Measurements from ENCODE around the gene DNASE1L3.
A peak's percentile ranks its signal among the peaks of the same experiment; 100 is the strongest.

The DNASE1L3 gene

DNA sequence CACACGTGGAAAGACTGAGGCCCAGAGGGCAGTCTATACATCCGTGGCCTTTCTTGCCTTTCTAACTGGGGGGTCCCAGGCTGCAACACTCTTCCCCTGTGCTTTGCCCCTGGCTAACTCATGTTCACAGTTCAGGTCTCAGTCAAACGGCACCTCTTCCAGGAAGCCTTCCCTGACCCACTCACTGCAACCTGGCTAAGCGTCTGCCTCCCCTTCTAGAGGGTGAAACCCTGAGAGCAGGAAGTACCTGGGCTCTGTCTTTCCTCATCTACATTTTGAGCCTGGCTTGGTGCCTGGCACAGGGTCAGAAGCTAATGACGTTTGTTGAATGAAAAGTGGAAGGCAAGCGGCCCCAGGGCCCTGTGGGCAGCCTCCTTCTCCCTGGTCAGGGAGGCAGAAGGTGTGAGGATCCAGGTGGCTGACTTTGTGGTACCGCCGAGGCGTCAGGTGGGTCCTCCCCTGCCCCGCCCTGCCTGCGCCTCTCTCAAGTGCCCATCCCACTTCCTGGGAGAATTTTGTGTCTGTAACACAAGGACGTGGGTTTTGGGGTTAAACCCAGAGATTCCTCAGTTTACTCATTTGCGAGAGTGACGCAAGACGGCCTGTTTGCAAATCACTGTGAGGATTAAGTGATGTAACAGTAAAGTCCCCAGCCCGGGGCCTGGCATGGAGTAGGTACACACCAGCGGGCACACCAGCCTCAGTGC, 32.1 kb downstream of the DNASE1L3 start:
- TF ChIP-seq, protein P1, sequence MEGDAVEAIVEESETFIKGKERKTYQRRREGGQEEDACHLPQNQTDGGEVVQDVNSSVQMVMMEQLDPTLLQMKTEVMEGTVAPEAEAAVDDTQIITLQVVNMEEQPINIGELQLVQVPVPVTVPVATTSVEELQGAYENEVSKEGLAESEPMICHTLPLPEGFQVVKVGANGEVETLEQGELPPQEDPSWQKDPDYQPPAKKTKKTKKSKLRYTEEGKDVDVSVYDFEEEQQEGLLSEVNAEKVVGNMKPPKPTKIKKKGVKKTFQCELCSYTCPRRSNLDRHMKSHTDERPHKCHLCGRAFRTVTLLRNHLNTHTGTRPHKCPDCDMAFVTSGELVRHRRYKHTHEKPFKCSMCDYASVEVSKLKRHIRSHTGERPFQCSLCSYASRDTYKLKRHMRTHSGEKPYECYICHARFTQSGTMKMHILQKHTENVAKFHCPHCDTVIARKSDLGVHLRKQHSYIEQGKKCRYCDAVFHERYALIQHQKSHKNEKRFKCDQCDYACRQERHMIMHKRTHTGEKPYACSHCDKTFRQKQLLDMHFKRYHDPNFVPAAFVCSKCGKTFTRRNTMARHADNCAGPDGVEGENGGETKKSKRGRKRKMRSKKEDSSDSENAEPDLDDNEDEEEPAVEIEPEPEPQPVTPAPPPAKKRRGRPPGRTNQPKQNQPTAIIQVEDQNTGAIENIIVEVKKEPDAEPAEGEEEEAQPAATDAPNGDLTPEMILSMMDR (IDR thresholded peaks at IDR 0.05), result no peak
- no peak for DNase-seq (ENCODE audit: low spot score)
- Histone ChIP-seq H3K4me3 (no peak overlapping the region), H3K27ac (no peak overlapping the region)

DNA sequence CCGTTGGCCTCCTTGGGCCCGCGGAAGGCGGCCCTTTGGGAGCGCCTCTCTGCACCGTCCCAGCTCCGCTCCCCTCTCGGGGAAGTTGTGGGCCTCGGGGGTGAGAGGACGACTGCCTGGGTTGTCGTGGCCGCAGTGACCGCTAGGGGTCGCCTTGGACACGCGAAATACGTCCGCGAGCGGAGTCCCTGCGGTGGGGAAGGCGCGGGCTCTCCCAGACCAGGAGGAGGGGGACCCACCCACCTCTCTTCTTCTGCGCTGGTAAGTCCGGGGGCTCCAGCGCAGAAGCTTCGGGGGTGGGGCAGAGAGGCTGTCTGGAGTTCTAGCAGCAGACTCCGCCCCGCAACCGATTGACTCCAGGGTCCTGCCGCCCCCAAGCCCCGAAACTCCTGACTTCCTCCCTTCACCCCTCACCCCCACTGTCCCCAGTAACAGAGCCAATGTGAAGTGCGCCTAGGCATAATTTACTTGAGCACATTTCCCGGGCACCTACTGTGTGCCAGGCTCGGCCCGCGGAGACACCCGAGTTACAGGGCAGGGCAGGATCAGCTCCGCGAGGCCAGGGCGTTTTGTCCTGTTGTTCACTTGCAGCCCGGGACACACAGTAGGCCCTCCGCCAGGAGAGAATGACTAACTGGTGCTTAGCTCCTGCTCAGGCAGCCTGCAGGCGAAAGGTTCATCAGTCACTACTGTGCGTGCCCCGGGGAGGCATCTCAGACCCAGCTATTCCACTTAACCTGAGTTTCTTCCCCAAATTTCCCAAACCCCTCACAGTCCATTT, 32.8 kb downstream of the DNASE1L3 start:
- Histone ChIP-seq H3K27ac (no peak overlapping the region), H3K4me3 (peak overlapping the region; percentile 73)
- peak; percentile 86 for DNase-seq (ENCODE audit: low spot score)
- TF ChIP-seq, protein P1 (IDR thresholded peaks at IDR 0.05), result peak; percentile 87

DNA sequence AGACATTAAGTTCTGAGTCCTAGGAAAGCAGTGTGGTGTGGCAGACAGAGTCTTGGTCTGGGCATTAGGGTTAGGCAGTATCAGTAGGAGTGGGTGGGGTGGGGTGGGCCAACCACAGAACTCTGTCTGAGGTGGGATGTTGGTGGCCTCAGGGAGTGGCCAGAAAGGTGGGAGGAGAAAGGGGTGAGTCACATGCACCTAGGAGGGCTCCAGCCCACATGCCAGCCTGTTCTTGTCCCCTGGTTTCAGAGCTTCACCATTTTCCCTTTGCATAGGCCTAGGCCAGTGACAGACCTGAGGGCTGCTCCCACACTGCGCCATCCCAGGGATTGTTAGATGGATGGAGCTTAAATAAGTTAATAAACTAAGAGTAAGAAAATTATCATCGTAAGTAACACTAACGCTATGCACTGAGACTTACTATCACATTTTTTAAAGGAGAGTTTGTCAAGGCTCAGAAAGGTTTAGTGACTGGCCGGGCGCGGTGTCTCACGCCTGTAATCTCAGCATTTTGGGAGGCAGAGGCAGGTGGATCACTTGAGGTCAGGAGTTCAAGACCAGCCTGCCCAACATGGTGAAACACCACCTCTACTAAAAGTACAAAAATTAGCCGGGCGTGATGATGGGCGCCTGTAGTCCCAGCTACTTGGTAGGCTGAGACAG, 33.8 kb downstream of the DNASE1L3 start:
- no peak overlapping the region for H3K27ac ChIP-seq
- TF ChIP-seq, protein P1 (IDR thresholded peaks at IDR 0.05), result no peak
- no peak overlapping the region for H3K4me3 ChIP-seq
- no peak for DNase-seq (ENCODE audit: low spot score)

DNA sequence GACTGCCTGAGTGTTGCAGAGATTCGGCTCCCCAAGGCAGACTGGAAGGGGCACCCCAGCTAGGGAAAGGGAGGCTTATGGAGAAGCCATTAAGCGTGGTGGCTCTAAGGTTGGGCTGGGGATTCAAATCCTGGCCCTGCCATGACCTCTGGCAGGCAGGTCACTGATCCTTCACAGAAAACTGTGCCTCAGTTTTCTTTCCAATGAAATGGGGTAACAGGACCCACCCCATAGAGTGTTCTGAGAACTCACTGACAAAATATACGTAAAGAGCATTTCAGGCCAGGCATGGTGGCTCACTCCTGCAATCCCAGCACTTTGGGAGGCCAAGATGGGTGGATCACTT, 34.6 kb downstream of the DNASE1L3 start:
- no peak for DNase-seq (ENCODE audit: low spot score)
- Histone ChIP-seq H3K4me3 (no peak overlapping the region), H3K27ac (no peak overlapping the region)
- TF ChIP-seq, protein P1 (IDR thresholded peaks at IDR 0.05), result no peak

DNA sequence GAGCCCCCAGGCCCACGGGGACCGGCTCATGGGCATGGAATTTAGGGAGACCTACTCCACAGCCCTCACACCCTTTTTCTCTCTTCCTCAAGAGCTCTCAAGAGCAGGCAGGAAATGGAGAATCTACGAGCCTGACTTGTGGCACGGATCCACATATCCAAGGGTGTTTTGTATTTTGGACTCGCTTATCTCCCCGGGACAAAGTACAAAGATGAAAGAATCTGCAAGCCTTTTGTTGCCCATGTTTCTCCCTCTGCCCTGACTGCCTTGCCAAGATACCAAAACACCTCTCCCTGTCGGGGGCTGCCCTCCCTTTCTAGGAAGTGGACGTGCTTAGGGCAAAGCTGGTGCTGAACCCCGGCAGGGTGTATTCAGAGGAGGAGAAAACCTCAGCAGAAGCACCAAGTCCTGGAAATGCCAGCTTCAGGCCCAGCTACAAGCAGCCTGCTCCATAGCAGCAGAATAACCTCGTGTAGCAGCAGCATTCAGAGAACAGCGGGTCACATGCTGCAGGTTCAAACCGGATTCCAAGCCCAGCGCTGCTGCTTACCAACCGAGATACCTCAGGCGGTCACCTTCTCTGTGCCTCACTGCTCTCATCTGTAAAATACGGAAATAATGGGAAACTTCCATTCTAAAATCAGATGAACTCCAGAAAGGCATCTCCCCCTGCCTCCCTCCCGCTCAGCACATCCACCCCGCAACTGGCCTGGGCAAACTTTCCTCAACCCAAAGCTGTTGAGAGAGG, 35.2 kb downstream of the DNASE1L3 start:
- Histone ChIP-seq H3K4me3 (peak overlapping the region; percentile 47), H3K27ac (peak overlapping the region in 1 of 2 donors; percentile 65)
- TF ChIP-seq, protein P1 (IDR thresholded peaks at IDR 0.05), result no peak
- no peak for DNase-seq (ENCODE audit: low spot score)

DNA sequence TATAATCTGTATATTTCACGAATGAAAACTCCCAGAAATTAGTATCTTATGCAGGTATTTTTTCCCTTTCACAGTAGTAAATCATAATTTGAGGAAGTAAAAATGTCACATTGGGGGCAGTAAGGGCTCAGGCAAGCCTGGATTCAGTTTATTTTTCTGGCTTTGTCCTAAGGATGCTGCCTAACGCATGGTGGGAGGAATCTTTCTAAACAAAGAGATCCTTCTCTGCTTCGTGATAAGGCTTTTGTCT, 35.7 kb downstream of the DNASE1L3 start:
- DNase-seq (ENCODE audit: low spot score), result no peak
- Histone ChIP-seq H3K27ac (peak overlapping the region in 1 of 2 donors; percentile 65), H3K4me3 (peak overlapping the region; percentile 47)
- TF ChIP-seq, protein P1 (IDR thresholded peaks at IDR 0.05), result no peak

All from coronary artery (tissue), 2 donors.